Astrocyte of the cerebellum (primary cell): ENCODE results near the gene RASSF6.
A peak's percentile ranks its signal among the peaks of the same experiment; 100 is the strongest.

ENCODE experiments used
- DNase-seq: peaks from one replicate; pipeline ENCODE4 v3.0.0-alpha.2; 2011; ENCODE audit warnings: low read depth
- H3K4me3 ChIP-seq: 2 replicates; pipeline ENCODE4 v1.5.1; 2011; ENCODE audit warnings: mild to moderate bottlenecking, low read depth, low read length, moderate library complexity
- CTCF ChIP-seq: IDR thresholded peaks from 2 replicates; pipeline ENCODE4 v1.5.1; 2012; ENCODE audit warnings: low read length, low read depth, moderate library complexity, mild to moderate bottlenecking; ENCODE audit errors: missing control alignments
- in situ Hi-C: cut with HindIII; loops from 2 replicates; pipeline ENCODE4 v1.10.0; 2017; ENCODE audit warnings: low sequenced_read_pairs

The RASSF6 gene

DNA sequence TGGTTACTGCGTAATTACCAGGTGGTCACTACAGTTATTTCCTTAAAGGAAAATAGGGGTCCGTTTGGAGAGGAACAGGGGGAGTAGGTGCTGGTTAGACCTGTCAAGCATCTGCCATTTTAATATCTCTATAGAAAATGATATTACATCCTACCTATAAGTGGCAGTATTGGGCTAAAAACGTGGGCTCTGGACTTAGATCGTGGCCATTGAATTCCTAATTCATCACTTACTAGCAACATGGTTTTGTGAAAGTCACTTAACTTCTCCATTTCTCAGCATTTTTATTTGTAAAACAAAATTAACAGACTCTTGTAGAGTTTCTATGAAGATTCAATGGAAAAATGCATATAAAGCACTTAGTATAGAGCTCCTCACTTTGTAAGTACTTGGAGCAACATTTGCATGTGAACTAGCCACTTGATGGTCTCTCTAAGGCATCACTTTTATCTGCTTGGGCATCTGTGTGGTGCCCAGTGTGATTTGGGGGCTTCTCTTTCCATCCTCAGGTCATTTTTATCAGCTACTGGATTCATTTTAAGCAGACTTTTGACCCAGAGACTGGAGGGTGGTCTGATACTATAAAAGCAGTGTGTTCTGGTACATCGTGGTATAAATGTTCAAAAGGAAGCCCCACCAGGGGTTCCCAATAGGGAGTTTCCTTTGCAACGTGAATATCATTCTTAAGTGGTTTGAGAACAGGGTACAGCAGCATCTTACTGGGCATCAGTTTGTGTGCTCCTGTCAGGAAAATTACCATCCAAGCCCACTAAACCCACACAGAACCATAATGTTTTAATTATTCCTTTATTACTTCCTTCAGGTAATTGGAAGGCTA, 42.7 kb upstream of the RASSF6 start:
- TF ChIP-seq CTCF: peak; percentile 48
- no peak overlapping the region for H3K4me3 ChIP-seq
- in situ Hi-C loops: loop anchor here (25.0 kb wide), 1 partner anchor 474 kb away; no protein-coding TSS in a partner anchor
- peak; percentile 64 for DNase-seq

DNA sequence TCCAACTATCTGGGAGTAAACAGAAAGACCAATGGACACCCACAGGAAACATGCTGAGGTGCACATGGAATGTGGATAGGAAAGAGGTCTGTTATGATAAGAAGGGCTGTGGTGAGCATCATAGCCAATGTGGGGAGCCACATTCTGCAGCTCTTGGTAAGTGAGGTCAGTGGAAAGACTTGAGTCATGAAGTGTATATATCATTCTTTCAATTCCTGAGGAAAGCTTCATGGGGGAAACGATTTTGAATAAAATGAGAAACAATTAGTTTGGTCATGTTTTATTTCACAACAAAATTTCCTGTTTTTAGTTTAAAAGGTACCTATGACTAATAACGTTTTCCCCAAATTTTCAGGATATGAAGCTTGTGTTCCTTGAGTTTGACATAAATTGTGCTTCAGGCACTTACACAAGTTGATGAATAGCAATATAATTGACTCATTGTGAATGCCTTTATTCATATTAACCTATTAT, 41.4 kb upstream of the RASSF6 start:
- H3K4me3 ChIP-seq: no peak overlapping the region
- peak; percentile 39 for TF ChIP-seq CTCF
- in situ Hi-C loops: loop anchor here (25.0 kb wide), 1 partner anchor 476 kb away; no protein-coding TSS in a partner anchor
- peak; percentile 99 for DNase-seq

DNA sequence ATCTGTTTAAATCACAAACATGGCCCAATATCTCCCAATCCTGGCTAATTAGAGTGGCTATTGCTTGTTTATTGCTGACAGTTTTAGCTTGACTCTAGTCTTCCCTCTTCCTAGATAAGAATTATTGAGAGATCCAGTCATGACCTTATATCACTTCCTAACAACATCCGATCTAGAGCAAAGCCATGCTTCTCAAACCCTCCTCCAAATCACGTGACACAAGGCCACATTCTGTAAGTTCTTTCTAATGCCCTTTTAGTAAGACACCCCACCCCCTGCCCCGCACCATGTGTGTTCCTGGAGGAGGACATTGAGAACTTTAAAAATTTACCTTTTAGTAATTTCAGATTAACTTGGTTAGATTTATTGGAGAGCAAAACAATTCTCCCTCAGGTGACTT, 40.6 kb upstream of the RASSF6 start:
- DNase-seq: no peak
- no peak for TF ChIP-seq CTCF
- in situ Hi-C loops: loop anchor here (25.0 kb wide), 1 partner anchor 476 kb away; no protein-coding TSS in a partner anchor
- H3K4me3 ChIP-seq: no peak overlapping the region

DNA sequence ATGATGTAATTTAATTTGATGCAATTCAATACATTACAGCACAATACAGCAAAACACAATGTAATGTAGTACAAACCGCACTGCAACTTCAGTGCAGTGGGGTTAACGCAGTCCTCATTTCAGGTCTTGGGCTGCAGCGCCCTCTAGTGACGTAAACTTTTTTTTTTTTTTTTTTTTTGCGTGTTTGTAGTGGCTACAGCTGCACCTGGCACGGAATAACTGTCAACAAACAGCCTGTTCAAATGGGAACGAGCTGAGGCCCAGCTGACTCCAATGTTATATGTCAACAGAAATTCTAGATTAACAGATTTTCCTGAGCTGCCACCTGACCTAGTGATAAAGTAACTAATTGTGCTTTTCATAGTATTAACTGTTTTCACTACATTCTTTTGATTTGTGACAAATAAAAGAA, 33.5 kb upstream of the RASSF6 start:
- TF ChIP-seq CTCF: peak; percentile 46

GRCh38 chr4:73650250-73650649, 30.0 kb upstream of the RASSF6 start:
- no peak for DNase-seq
- TF ChIP-seq CTCF: no peak
- no peak overlapping the region for H3K4me3 ChIP-seq
- in situ Hi-C loops: loop anchor here (25.0 kb wide), 1 partner anchor 487 kb away; no protein-coding TSS in a partner anchor

More for the DNA sequence above, 33.5 kb upstream of the RASSF6 start:
- peak; percentile 42 for DNase-seq
- no peak overlapping the region for H3K4me3 ChIP-seq
- in situ Hi-C loops: loop anchor here (25.0 kb wide), 1 partner anchor 484 kb away; no protein-coding TSS in a partner anchor

DNA sequence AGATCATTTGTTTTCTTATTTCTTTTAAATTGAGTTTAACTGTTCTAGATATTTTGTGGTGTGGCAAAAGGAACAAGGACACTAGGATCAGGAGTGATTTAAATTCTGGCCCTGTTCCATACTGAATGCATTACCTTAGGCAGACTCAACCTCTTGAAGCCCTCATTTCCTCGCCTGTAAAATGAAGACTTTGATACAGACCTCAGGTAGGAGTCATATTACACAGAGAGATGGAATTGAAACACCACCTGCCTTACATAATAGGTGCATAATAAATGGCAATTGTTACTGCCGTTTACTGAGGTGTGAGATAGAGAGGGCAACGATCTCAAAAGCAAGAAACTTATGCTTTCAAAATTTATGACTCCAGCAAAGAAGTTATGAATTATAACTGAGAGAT, 28.2 kb upstream of the RASSF6 start:
- no peak for TF ChIP-seq CTCF
- DNase-seq: no peak
- in situ Hi-C loops: no loop called here
- H3K4me3 ChIP-seq: no peak overlapping the region
